ENCODE data around the gene MCF2L. TPM values are rescaled to one million over a fixed set of nuclear protein-coding genes. Genes with fewer than 3 reads are reported as not detected.

Gene MCF2L
- total and polyA plus RNA-seq, 8 donors = 16.0 to 83.6 (median 23.6) TPM

DNA sequence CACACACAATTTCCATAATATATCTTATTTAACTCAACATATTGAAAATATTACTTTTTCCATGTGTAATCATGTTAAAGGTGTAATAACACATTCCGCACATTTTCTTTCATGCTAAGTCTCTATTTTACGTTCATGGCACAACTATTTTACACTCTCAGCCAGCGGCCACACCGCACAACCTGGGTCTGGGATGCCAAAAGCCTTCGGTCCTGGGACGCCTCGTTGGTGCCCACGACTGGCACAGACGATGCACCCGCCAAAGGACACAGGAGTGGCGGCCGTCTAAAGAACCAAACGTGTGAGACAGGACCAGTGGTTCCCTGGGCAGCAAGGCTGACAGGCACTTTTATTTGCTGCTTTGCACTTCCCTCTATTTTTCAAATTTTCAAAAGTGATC is 179.4 kb downstream of the MCF2L start:
- H3K4me1 ChIP-seq = peaks cover 0 to 6% (median 5%) of the 10 kb centered on the region in 3 donors
- 87 to 93% methylated on average over 13 of the region's 13 CpGs for WGBS, 2 donors
- H3K36me3 ChIP-seq = no peaks in the 10 kb centered on the region
- ATAC-seq (no peak), FAIRE-seq (no peak), DNase-seq (no peak)
- no peaks in the 10 kb centered on the region for H3K9me3 ChIP-seq
- TF ChIP-seq, protein P1, sequence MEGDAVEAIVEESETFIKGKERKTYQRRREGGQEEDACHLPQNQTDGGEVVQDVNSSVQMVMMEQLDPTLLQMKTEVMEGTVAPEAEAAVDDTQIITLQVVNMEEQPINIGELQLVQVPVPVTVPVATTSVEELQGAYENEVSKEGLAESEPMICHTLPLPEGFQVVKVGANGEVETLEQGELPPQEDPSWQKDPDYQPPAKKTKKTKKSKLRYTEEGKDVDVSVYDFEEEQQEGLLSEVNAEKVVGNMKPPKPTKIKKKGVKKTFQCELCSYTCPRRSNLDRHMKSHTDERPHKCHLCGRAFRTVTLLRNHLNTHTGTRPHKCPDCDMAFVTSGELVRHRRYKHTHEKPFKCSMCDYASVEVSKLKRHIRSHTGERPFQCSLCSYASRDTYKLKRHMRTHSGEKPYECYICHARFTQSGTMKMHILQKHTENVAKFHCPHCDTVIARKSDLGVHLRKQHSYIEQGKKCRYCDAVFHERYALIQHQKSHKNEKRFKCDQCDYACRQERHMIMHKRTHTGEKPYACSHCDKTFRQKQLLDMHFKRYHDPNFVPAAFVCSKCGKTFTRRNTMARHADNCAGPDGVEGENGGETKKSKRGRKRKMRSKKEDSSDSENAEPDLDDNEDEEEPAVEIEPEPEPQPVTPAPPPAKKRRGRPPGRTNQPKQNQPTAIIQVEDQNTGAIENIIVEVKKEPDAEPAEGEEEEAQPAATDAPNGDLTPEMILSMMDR (IDR thresholded peaks at IDR 0.05) = no peak
- H3K4me3 ChIP-seq = no peak overlapping the region
- no peaks in the 10 kb centered on the region for H3K27me3 ChIP-seq
- intact Hi-C loops (cut with DNase I) = no loop called here
- H3K27ac ChIP-seq = no peak overlapping the region

DNA sequence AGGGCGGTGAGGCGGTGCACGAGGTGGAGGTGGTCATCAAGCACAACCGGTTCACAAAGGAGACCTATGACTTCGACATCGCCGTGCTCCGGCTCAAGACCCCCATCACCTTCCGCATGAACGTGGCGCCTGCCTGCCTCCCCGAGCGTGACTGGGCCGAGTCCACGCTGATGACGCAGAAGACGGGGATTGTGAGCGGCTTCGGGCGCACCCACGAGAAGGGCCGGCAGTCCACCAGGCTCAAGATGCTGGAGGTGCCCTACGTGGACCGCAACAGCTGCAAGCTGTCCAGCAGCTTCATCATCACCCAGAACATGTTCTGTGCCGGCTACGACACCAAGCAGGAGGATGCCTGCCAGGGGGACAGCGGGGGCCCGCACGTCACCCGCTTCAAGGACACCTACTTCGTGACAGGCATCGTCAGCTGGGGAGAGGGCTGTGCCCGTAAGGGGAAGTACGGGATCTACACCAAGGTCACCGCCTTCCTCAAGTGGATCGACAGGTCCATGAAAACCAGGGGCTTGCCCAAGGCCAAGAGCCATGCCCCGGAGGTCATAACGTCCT is 180.0 kb downstream of the MCF2L start:
- 87 to 88% methylated on average over 38 of the region's 38 CpGs for WGBS, 2 donors
- H3K27ac ChIP-seq = no peak overlapping the region
- intact Hi-C loops (cut with DNase I) = no loop called here
- no peak overlapping the region for H3K4me3 ChIP-seq
- FAIRE-seq = no peak
- no peaks in the 10 kb centered on the region for H3K27me3 ChIP-seq
- TF ChIP-seq, protein P1 (IDR thresholded peaks at IDR 0.05) = no peak
- DNase-seq = no peak
- no peaks in the 10 kb centered on the region for H3K9me3 ChIP-seq
- ATAC-seq = no peak
- H3K36me3 ChIP-seq = no peaks in the 10 kb centered on the region
- peaks cover 0 to 7% (median 5%) of the 10 kb centered on the region in 3 donors for H3K4me1 ChIP-seq

Other genes with a start within 250 kb of the MCF2L start
- under 1 TPM in 4 of 6 donors, not detected in 2; 0.13 to 0.37 (median 0.21) TPM for gene F7, start 136.6 kb downstream of the MCF2L start, total RNA-seq
- gene F7, start 136.6 kb downstream of the MCF2L start, polyA plus RNA-seq = under 1 TPM; 0.19 to 0.96 TPM
- 1 to 10 TPM; 1.1 to 6.7 (median 3.0) TPM for gene F10, start 153.6 kb downstream of the MCF2L start, total RNA-seq
- gene F10, start 153.6 kb downstream of the MCF2L start, polyA plus RNA-seq = 10 to 100 TPM; 13.7 to 59.4 TPM
- gene PROZ, start 189.4 kb downstream of the MCF2L start, total RNA-seq = not detected
- under 1 TPM in 1 of 2 donors, not detected in 1; 0.05 TPM for gene PROZ, start 189.4 kb downstream of the MCF2L start, polyA plus RNA-seq
- gene PCID2, start 239.5 kb downstream of the MCF2L start, total RNA-seq = 10 to 100 TPM; 17.3 to 23.4 (median 19.5) TPM
- 10 to 100 TPM; 21.6 to 33.9 TPM for gene PCID2, start 239.5 kb downstream of the MCF2L start, polyA plus RNA-seq
- gene CUL4A, start 240.4 kb downstream of the MCF2L start, total RNA-seq = 10 to 100 TPM; 28.3 to 33.4 (median 29.7) TPM
- 10 to 100 TPM; 18.1 to 29.0 TPM for gene CUL4A, start 240.4 kb downstream of the MCF2L start, polyA plus RNA-seq